HepG2 (cell line): Measurements from ENCODE around the gene TJAP1.

Source experiments
- CTCF ChIP-seq: sonication (generic); formaldehyde crosslinking; IDR thresholded peaks from 2 replicates; pipeline ENCODE4 v1.5.0; 2020; ENCODE audit warnings: mild to moderate bottlenecking, missing genetic modification reagents, moderate library complexity
- HOXA7 ChIP-seq: sonication (generic); formaldehyde crosslinking; IDR thresholded peaks from 2 replicates; pipeline ENCODE4 v1.8.1; 2022; ENCODE audit warnings: mild to moderate bottlenecking, missing genetic modification reagents, moderate library complexity
- POLR2AphosphoS5 ChIP-seq: IDR thresholded peaks from 2 replicates; pipeline ENCODE4 v1.6.1; 2012; ENCODE audit warnings: low read depth, low read length
- SNAI1 ChIP-seq: sonication (generic); formaldehyde crosslinking; IDR thresholded peaks from 2 replicates; pipeline ENCODE4 v1.5.0; 2020; ENCODE audit warnings: mild to moderate bottlenecking, missing genetic modification reagents, borderline replicate concordance
- SRSF1 ChIP-seq: fragments of 200-400 bp; formaldehyde crosslinking; optimal IDR thresholded peaks from 2 replicates; pipeline ENCODE3; 2017; ENCODE audit warnings: mild to moderate bottlenecking, low read depth, low read length, moderate library complexity
- TF ChIP-seq, protein P1 (sequence below): sonication (generic); formaldehyde crosslinking; IDR thresholded peaks from 2 replicates; pipeline ENCODE4 v1.4.0; 2020; ENCODE audit warnings: low read depth, mild to moderate bottlenecking, missing genetic modification reagents

- no peak for TF ChIP-seq CTCF (CRISPR knock-in tag)
- TF ChIP-seq SNAI1 = no peak
- TF ChIP-seq SRSF1 = no peak
- TF ChIP-seq, protein P1, sequence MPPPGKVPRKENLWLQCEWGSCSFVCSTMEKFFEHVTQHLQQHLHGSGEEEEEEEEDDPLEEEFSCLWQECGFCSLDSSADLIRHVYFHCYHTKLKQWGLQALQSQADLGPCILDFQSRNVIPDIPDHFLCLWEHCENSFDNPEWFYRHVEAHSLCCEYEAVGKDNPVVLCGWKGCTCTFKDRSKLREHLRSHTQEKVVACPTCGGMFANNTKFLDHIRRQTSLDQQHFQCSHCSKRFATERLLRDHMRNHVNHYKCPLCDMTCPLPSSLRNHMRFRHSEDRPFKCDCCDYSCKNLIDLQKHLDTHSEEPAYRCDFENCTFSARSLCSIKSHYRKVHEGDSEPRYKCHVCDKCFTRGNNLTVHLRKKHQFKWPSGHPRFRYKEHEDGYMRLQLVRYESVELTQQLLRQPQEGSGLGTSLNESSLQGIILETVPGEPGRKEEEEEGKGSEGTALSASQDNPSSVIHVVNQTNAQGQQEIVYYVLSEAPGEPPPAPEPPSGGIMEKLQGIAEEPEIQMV = no peak
- TF ChIP-seq POLR2AphosphoS5 = no peak
- TF ChIP-seq HOXA7 (CRISPR knock-in tag) = no peak
These were observed 48.5 kb upstream of the TJAP1 start for GRCh38 chr6:43428874-43429273.
